HG03571 (cell line): ENCODE results near the gene JPH4.
"Not testable (repeated sequence)": the region's sequence is repeated elsewhere in the genome, so short reads cannot be mapped to it uniquely, and the experiment has no call there.

ENCODE experiments used
- ATAC-seq: cut with Tn5 transposase; IDR thresholded peaks from one replicate; pipeline ENCODE4 v1.9.1; 2021; ENCODE audit not compliant: unreplicated experiment

JPH4 gene

GRCh38 chr14:23609411-23610089 is 31.0 kb upstream of the JPH4 start:
- ATAC-seq: not testable (repeated sequence)

DNA sequence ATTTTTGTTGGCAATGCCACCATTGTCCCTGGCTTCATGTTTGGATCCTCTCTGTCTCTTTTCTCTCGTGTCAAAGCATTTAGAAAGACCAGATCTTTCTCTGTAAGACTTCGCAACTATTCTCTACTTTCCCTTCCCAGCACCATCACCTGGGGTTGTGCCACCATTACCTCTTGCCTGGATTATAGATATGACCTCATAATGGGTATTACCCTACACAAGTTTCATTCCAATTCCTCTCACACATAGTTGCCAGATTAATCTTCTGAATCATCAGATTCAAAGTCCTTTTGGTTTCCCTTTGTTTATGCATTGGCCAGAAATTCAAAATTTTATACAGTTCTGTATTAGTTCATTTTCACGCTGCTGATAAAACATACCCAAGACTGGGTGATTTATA is 30.4 kb upstream of the JPH4 start:
- no peak for ATAC-seq

DNA sequence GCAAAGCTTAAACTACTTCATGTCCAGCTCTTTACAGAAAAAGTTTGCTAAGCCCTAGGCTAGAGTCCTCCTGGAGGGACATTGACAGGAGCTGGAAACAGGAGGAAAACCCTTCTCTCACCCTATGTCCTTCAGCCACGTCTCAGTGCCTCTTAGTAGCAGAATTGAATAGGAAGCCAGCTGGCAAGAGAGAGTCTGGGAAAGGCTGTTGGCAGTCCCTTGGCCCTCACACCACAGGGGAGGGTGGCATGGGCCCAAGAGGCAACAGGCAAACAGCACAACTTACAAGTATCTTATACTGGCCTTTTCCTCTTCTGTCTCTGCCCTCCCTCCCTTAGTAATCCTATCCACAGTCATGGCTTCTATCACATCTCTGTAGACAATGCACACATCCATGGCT is 29.9 kb upstream of the JPH4 start:
- ATAC-seq: no peak

- peak; percentile 75 for ATAC-seq
Measured at GRCh38 chr14:23605931-23606585, 27.5 kb upstream of the JPH4 start.

- no peak for ATAC-seq
Measured at GRCh38 chr14:23604675-23605170, 26.1 kb upstream of the JPH4 start.

DNA sequence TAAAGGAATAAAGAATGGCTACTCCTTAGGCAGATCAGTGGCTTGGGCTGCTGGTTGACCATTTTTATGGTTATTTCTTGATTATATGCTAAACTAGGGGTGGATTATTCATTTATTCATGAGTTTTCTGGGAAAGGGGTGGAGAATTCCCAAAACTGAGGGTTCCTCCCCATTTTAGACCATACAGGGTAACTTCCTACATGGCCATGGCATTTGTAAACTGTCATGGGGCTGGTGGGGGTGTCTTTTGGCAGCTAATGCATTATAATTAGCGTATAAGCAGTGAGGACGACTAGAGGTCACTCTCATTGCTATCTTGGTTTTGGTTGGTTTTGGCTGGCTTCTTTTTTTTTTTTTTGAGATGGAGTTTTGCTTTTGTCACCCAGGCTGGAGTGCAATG is 25.6 kb upstream of the JPH4 start:
- no peak for ATAC-seq

GRCh38 chr14:23603103-23603502 is 24.5 kb upstream of the JPH4 start:
- ATAC-seq: no peak

- ATAC-seq: no peak
Measured at GRCh38 chr14:23602181-23603095, 23.8 kb upstream of the JPH4 start.

DNA sequence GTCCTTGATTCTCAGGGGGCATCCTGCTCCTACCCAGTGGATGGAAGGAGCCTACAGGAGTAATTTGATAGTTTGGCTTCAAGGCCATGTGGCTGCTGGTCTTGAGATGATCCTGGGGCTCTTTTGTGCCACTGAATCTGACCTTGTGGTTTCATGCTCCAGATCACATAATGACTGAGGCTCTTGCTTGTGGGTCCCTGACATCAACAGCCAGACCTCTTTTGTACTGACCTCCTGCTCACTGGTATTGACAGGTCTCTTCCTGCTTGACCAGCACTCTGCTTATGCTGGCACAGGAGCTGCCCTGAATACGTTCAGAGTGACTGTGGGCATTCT is 23.2 kb upstream of the JPH4 start:
- no peak for ATAC-seq

DNA sequence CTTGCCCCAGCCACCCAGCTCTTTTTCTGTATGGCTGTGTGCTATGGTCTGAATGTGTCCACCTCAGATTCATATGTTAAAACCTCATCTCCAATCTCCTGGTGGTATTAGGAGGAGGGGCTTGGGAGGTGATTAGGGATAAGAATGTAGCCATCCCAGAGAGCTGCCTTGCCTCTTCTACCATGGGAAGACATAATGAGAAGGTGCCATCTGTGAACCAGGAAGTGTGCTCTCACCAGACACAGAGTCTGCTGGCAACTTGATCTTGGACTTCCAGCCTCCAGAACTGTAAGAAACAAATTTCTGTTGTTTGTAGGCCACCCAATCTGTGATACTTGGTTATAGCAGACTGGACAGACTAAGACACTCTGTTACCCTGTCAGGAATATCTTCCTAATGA is 22.8 kb upstream of the JPH4 start:
- ATAC-seq: no peak

DNA sequence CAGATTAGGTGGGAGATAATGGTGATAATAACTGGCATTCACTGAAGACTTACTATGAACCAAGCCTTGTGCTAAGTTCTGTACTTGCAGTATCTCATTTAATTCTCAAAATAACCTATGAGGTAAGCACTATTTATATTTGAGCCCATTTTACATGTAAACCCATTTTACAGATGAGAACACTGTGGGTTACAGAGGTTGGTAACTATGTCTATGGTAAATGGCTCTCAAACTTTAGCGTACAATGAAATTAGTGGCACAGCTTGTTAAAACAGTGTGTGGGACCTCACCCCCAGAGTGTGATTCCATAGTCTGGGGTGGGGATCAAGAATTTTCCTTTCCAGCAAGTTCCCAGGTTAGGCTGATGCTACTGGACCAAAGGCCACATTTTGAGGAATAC is 22.2 kb upstream of the JPH4 start:
- ATAC-seq: no peak

DNA sequence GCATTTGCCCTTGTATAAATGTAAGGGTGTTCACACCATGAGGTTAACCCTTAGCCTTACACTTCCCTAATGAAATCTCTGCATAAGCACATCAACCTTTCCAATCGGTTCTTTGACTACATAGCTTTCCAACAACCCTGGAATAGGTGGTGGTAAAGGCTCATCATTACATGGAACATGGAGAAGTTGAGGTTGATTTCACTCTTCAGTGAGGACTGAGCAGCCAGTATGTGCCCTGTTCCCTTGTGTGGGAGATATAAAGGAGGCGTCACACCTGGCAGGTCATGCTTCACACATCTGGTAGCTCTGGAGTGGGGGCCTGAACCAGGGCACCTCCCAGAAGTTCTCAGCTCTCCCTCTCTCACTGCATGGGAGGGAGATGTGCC is 21.7 kb upstream of the JPH4 start:
- ATAC-seq: no peak

DNA sequence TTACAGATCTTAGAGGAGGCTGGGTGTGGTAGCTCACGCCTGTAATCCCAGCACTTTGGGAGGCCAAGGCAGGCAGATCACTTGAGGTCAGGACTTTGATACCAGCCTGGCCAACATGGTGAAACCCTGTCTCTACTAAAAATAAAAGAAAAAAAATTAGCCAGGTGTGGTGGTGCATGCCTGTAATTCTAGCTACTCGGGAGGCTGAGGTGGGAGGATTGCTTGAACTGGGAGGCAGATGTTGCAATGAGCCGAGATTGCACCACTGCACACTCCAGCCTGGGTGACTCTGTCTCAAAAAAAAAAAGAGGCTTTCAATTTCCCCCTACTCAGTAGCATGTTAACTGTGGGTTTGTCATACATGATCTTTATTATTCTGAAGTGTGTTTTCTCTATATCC is 15.6 kb upstream of the JPH4 start:
- ATAC-seq: not testable (repeated sequence)

DNA sequence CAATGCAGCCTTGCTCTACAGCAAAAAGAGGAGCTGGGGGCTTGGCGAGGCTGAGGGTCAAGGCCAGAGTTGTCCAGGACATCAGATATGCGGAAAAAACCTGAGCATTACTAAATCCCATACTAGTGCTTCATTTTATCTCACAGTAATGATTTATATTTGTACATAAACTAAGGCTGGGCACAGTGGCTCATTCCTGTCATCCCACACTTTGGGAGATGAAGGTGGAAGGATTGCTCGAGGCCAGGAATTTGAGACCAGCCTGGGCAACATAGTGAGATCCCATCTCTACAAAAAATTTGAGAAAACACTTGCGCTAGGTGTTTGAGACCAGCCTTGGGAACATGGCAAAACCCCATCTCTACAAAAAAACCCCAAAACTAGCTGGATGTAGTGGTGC is 11.6 kb upstream of the JPH4 start:
- ATAC-seq: no peak

DNA sequence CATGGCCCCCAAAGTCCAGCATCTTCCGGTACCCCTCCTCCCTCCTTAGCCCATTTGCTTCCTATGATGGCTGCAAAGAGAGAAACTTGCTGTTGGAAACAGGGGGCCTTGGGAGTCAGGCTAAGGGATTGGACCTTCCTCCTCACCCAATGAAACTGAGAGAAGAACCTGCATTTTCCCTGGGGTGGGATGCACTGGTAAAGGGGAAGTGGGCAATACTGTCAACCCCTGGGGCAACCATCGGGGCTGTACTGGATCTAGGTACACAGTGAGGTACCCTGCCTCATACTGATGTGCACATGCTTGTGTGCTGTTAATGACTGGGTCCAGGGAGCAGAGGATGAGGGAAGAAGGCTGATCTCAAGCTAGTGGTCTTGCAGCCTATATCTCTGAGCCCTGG is 11.0 kb upstream of the JPH4 start:
- ATAC-seq: no peak

- ATAC-seq: peak; percentile 98
Measured at GRCh38 chr14:23588884-23589598, 10.5 kb upstream of the JPH4 start.

- not testable (repeated sequence) for ATAC-seq
Measured at GRCh38 chr14:23584527-23585203, 6.1 kb upstream of the JPH4 start.

GRCh38 chr14:23583761-23584526 is 5.4 kb upstream of the JPH4 start:
- not testable (repeated sequence) for ATAC-seq

- no peak for ATAC-seq
Measured at GRCh38 chr14:23582906-23583760, 4.5 kb upstream of the JPH4 start.
